ENCODE data around the gene DCBLD1.

The DCBLD1 gene

DNA sequence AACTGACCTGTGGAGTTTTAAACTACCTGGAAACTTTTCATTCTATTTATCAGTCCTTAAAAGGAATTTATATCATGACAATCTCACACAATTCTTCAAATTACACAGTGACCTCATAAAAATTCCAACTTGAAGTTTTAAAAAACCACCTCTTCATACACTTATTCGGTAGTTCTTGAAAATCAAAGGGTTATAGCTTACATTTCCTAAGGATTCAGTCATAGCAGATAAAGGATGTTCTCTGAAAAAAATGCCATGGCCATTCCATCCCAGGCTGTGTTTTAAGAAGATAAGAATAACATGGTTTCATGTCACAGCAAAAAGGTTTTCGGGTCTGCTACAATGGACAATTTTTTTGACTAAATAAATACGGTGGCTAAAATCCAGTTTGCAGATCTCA, 78.7 kb downstream of the DCBLD1 start:
- no peak for FAIRE-seq

DNA sequence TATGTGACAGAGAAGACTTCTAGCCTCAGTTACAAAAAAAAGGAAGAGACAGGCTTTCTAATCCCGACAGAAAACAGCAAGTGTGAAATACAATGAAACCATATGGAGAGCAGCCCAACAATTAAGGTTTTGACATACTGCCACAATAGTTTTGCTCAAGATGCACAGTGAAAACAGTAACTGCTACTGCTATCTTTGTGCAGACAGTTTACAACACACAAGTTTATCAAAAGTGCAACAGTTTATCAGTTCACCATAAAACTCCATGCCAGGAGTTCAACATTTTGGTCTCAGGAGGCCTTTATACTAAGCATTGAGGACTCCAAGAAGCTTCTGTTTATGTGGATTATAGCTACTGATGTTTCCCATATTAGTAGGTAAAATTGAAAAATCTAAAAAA, 82.2 kb downstream of the DCBLD1 start:
- FAIRE-seq, result no peak

DNA sequence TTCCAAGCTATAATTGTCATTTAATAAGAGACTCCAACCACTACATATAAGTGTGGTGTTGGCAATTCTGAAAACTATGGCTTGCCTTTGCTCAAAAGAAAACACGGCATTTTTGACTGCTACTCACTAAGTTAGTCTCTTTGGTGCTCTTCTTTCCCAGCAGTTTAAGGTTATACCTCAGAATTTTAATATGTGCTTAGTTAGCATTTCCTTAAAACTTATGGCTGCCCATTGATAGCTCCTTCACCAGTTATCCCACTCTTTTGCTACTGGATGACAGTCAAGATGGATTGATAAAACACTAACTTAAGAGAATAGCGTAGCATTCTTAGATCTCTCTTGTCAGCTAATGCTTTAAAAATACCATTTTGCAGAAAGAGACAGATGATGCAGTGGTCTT, 85.8 kb downstream of the DCBLD1 start:
- FAIRE-seq, result no peak

DNA sequence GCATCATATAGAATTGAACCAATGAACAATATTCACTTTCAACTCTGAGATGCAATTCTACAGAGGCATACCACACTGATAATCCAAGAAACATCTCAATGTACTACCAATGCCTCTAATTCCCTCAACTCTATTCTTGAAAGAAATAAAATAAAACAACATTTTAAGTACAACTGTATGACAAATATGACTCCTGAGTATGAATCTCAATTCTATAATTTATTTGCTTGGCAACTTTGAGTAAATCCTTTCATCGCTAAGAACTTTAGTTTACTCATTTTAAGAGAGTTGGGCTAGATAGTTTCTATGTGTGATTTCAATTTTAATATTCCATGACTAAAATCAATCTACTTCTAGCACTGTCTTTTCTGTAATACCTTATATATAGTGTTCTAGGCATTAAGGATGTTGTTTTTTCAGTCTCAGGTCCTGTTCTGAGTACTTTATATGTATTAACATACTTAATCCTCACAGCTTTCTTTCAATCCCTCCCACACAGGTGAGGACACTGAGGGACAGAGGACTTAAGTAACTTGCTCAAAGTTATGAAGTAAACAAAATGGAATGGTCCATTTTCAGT, 86.4 kb downstream of the DCBLD1 start:
- FAIRE-seq, result no peak

DNA sequence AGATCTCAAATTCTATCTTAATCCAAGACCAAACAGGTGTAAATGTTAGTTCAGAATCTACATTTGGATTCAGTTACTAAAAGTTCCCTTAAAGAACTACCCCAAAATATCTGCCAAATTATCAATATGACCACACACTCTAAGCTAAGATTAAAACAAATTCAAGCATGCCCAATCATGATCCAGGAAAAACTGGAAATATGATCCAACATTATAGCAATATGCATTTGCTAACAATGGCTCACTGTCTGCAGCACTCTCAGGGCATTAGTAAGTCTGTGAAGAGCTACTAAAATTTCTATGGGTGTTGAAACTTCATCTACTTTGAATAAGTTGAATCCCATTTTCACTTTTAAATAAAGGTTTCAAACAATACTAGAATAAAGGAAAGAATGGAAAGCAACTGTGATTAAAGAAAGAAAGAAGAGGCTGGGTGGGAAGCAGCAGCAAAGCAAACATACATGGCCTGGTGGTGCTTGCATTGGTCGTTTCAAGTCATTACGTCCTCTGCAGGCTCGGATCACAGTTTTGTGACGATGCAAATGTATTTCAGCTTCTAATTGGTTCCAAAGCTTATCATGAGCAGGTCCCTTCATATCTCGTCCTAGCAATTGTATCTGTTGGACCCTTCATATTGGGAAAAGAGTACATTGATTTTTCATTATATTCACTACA, 90.7 kb downstream of the DCBLD1 start:
- no peak for FAIRE-seq

DNA sequence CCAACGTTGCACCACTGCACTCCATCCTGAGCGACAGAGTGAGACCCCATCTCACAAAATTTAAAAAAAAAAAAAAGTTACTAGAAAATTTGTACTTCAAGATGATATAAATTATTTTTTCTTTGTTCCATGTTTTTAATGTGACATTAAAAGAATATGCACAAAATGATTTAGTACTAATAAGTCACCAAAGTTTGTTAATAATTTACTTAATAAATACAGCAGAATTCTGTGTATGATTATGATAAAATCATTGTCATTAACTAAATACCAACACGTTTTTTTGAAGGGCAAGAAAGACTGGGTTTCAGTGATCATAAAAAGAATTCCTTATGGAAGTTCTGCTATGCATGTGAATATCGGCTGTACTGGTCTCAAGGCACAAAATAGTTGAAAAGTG, 91.7 kb downstream of the DCBLD1 start:
- FAIRE-seq, result no peak

DNA sequence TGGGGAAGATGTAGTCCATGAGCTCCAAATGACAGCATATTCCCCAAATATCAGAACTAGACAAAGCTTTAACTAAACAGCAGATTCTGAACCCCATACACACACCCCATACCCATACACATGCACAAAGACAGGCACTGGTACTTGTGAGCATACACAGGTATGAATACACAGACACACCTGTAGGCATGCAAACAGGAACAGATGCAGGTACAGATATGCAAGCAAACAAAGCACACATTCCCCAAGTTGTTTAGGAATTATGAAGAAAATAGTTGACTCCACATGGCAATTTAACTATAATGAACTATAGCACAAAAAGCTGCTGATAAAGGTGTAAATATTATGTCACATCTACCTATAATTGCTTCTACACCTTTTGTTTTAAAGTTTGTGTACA, 103.2 kb downstream of the DCBLD1 start:
- FAIRE-seq, result no peak

DNA sequence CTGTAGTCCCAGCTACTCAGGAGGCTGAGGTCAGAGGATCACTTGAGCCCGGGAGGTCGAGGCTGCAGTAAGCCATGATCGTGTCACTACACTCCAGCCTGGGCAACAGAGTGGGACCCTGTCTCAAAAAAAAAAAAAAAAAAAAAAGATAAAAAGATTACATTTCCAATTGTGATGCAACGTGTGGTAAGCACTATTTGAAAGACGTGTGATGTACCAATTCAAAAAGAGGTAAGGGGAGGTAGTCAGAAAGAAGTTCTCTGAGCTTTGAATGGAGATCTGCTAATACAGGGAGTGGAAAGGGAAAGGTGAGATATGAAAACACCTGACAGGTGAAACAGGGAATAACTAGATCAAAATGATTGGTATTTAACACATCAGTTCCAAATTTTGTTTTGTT, 108.0 kb downstream of the DCBLD1 start:
- no peak for FAIRE-seq

DNA sequence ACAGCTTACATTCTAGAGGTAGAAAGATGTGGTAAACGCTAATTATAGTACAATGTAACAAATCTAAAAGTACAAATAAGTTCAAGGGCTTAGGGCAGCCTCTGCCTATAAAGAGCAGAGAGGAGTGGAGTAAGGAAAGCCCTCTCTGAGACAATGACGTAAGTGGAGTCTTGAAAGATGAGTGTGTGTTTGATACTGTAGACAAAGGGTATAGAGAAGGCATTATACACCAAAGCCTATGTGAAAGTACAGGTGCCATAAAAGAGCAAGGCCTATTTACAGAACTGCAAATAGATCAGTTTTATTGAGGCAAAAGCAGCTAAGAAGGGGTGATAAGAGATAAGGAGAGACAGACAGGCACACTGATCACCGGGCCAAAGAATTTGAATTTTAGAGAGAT, 108.9 kb downstream of the DCBLD1 start:
- FAIRE-seq, result no peak

DNA sequence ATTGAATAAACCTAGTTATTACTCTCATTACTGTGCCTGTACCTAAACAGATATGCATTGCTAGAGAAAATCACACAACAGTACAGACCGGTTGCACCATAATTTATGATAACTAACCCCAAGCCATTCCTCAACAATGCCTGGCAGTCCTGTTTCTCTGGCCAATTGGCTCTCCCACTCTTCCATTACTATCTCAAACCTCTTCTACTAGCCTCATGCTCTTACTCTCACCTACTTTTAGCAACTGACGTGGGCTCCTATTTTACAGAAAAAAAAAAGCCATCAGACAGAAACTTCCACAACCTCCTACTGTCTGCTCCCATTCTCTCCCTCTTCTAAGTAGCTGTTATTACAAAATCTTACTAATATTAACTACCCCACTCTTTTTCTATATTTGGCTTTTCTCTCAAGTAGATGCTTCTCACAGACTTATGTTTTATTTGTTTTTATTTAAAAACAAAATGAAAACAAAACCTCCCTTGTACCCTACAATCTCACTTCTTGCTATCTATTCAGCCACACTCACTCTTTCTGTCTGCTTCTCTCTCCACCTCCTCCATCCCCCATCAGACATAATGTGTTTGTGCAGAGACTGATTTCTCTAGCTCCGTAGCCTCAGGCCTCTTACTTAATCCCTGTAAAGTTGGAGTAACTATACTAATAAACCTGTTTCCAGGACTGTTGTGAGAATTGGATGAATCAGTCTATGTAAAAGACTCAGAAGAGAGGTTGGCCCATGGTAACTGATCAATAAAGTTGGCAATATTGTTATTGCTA, 110.7 kb downstream of the DCBLD1 start:
- FAIRE-seq, result no peak

DNA sequence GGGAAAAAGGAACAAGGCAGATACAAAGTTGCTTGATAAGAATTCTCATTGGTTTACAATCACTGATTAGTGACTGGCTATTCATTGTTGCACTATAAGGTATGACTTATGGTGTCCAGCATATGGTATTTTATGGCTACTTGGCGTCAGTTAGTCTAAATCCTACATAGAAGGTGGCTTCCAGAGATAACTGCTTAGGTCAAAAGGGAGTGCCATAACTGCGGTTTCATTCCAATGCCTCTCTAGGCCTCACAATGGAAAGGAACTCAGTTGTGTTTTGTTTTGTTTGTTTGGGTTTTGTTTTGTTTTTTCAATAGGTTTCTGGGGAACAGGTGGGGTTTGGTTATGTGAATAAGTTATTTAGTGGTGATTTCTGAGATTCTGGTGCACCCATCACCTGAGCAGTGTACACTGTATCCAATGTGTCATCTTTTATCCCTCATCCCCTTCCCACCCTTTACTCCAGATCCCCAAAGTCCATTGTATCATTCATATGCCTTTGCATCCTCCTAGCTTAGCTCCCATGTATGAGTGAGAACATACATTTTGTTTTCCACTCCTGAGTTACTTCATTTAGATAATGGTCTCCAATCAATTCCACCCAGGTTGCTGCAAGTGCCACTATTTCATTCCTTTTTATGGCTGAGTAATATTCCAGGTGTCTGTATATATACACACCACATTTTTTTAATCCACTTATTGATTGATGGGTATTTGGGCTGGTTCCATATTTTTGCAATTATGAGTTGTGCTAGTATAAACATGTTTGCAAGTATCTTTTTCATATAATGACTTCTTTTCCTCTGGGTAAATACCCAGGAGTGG, 112.8 kb downstream of the DCBLD1 start:
- FAIRE-seq, result no peak

DNA sequence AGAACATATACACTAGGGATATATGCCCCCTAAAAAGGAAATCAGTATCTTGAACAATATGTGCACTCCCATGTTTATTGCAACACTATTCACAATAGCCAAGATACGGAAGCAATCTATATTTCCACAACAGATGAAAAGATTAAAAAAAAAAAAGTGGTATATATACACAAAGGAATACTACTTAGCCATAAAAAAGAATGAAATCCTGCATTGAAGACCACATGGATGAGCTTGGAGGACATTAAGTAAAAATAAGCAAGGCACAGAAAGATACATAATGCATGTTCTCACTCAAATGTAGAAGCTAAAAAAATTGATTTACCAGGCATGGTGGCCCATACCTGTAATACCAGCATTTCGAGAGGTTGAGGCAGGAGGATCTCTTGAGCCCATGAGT, 115.3 kb downstream of the DCBLD1 start:
- no peak for FAIRE-seq

Measured in colon (tissue), 2 donors.